Body of pancreas (tissue), 4 donors: ENCODE results near the gene PLIN4. TPM values are rescaled to one million over a fixed set of nuclear protein-coding genes. Genes with fewer than 3 reads are reported as not detected.

Source experiments
- ATAC-seq: fragments of 150-250 bp; one replicate; pipeline ENCODE4 v1.9.1; 2016
- DNase-seq, 4 donors: peaks; one replicate each; pipeline ENCODE4 v3.0.0-alpha.2; 2019
- H3K27ac ChIP-seq, 4 donors: fragments of 200-600 bp; sonication (generic); 1 replicate in 3 of 4; 2 replicates in 1 of 4; pipeline versions ENCODE4 v1.5.1 to v1.6.1; 2016 to 2019; ENCODE audit warnings: mild to moderate bottlenecking in 1 of 4, mixed read lengths in 1 of 4, moderate library complexity in 1 of 4
- H3K27me3 ChIP-seq, 2 donors: fragments of 200-600 bp; sonication (generic); one replicate each; pipeline ENCODE4 v1.6.0; 2016; ENCODE audit warnings: mild to moderate bottlenecking in 1 of 2
- H3K36me3 ChIP-seq, 2 donors: fragments of 200-600 bp; sonication (generic); replicated peaks in 1 of 2; 2 replicates each; pipeline ENCODE4 v1.5.1; 2016; ENCODE audit warnings: low read depth in 2 of 2; ENCODE audit not compliant: insufficient read depth in 1 of 2
- H3K4me1 ChIP-seq: fragments of 200-600 bp; sonication (generic); one replicate; pipeline ENCODE4 v1.6.0; 2016
- H3K4me3 ChIP-seq, 2 donors: fragments of 200-600 bp; sonication (generic); 1 replicate in 1 of 2; 2 replicates in 1 of 2; pipeline ENCODE4 v1.5.1; 2016 to 2019
- H3K9me3 ChIP-seq, 3 donors: fragments of 200-600 bp; sonication (generic); 1 replicate in 2 of 3; 2 replicates in 1 of 3; pipeline ENCODE4 v1.5.1; 2016
- POLR2A ChIP-seq, 3 donors: fragments of 450-650 bp; IDR thresholded peaks; one replicate each; pipeline ENCODE4 v1.6.1; 2016; ENCODE audit warnings: antibody characterized with exemption in 3 of 3, mild to moderate bottlenecking in 2 of 3
- WGBS, 2 donors: methylation state at CpG; one replicate each; pipeline ENCODE4 v1.1.5; 2017; 5-methylcytosine and 5-hydroxymethylcytosine counted together
- intact Hi-C: fragments of 100-400 bp; cut with DNase I; formaldehyde crosslinking; loops from one replicate; pipeline ENCODE4 v1.15.1; 2023
- total RNA-seq, 2 donors: library from RNA; depleted of rRNA; stranded (reverse); fragments of >200 nt; gene quantifications; one replicate each; pipeline ENCODE4 v1.1.0, GENCODE V29; 2016
- TF ChIP-seq, protein P1 (sequence below), 7 experiments: fragments of 450-650 bp in 4 of 7; fragments of 200-600 bp in 3 of 7; sonication (generic) in 3 of 7; IDR thresholded peaks; one replicate each; pipeline ENCODE4 v1.5.1; 2016 to 2019; ENCODE audit warnings: antibody characterized with exemption in 7 of 7

The PLIN4 gene
- total RNA-seq, 2 donors from 2014 or later = 18.9 to 125 TPM

DNA sequence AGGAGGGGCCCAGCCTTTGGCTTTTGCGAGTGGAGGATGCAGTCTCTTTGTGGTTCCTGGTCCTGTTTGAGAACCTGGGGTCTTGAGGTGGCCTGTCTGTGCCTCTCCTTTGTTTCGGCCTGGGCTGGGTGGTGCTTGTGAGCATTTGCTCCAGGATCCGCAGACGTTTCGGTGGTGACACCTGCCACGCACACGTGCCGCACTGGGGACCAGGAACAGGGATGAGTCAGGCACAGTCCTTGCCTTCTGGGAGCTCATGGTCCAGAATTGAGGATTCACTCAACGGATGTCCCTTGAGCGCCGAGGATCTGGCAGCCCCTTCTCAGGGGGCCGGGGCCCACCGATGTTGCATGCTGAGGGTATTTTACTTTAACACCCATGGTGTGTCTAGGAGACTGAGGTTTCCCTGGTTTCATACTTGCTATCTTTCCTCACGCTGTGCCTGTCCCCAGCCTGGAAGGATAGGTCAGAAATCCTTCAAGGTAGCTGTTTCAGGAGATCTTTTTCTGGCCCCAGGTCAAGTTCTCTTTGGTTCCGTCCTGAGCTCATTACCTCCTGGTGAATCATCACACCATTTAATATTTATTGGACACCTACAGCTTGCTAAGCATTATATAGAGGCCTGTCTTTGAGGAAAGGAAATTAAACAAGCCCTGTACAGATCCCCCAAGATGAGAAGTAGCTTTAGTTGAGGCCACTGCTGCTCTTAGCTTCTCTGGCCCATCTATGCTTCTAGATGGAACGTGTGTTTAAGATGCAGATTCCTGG, 41.1 kb downstream of the PLIN4 start:
- TF ChIP-seq POLR2A (IDR thresholded peaks at IDR 0.05) = no peak
- TF ChIP-seq, protein P1, sequence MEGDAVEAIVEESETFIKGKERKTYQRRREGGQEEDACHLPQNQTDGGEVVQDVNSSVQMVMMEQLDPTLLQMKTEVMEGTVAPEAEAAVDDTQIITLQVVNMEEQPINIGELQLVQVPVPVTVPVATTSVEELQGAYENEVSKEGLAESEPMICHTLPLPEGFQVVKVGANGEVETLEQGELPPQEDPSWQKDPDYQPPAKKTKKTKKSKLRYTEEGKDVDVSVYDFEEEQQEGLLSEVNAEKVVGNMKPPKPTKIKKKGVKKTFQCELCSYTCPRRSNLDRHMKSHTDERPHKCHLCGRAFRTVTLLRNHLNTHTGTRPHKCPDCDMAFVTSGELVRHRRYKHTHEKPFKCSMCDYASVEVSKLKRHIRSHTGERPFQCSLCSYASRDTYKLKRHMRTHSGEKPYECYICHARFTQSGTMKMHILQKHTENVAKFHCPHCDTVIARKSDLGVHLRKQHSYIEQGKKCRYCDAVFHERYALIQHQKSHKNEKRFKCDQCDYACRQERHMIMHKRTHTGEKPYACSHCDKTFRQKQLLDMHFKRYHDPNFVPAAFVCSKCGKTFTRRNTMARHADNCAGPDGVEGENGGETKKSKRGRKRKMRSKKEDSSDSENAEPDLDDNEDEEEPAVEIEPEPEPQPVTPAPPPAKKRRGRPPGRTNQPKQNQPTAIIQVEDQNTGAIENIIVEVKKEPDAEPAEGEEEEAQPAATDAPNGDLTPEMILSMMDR (IDR thresholded peaks at IDR 0.05) = no peak
- ATAC-seq (no peak), DNase-seq (no peak)
- 84 to 89% methylated on average over 6 to 16 of the region's 16 CpGs for WGBS, 2 donors
- H3K27ac ChIP-seq = no peak overlapping the region
- peaks cover 0 to 2% of the 10 kb centered on the region in 2 donors for H3K36me3 ChIP-seq
- no peak overlapping the region for H3K4me3 ChIP-seq
- no peaks in the 10 kb centered on the region for H3K27me3 ChIP-seq
- intact Hi-C loops = no loop called here
- H3K9me3 ChIP-seq = no peaks in the 10 kb centered on the region
- H3K4me1 ChIP-seq = peaks cover 22% of the 10 kb centered on the region

DNA sequence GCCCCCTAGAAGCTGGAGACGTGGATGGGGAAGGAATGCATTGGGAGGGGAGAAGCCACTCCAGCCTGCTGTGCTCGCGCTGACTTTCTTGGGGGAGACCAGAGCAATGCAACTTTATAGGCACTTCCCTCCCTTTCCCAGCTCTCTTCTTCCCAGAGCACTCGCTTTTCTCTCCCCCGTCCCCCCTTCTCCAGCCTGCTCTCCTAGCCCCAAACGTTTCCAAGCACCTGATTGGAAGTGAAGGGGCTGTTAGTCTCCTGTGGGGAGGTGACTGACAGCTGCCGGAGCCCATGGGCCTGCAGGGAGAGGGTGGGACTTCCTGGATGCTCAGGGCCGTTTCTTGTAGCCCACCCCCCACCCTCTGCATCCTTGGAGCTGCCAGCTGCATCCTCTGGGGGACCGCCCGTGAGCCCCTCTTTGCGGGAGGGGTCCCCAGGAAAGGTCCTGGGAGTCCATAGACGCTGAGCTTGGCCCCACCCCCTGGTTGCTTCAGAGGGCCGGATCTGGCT, 43.7 kb downstream of the PLIN4 start:
- H3K9me3 ChIP-seq = no peaks in the 10 kb centered on the region
- no peak for TF ChIP-seq POLR2A (IDR thresholded peaks at IDR 0.05)
- TF ChIP-seq, protein P1 (IDR thresholded peaks at IDR 0.05) = no peak
- peaks cover 25% of the 10 kb centered on the region for H3K4me1 ChIP-seq
- no peaks in the 10 kb centered on the region for H3K27me3 ChIP-seq
- intact Hi-C loops = no loop called here
- no peak for ATAC-seq
- 49 to 58% methylated on average over 6 to 13 of the region's 13 CpGs for WGBS, 2 donors
- H3K27ac ChIP-seq = no peak overlapping the region
- no peak overlapping the region for H3K4me3 ChIP-seq
- peaks cover 0 to 2% of the 10 kb centered on the region in 2 donors for H3K36me3 ChIP-seq
- no peak for DNase-seq

DNA sequence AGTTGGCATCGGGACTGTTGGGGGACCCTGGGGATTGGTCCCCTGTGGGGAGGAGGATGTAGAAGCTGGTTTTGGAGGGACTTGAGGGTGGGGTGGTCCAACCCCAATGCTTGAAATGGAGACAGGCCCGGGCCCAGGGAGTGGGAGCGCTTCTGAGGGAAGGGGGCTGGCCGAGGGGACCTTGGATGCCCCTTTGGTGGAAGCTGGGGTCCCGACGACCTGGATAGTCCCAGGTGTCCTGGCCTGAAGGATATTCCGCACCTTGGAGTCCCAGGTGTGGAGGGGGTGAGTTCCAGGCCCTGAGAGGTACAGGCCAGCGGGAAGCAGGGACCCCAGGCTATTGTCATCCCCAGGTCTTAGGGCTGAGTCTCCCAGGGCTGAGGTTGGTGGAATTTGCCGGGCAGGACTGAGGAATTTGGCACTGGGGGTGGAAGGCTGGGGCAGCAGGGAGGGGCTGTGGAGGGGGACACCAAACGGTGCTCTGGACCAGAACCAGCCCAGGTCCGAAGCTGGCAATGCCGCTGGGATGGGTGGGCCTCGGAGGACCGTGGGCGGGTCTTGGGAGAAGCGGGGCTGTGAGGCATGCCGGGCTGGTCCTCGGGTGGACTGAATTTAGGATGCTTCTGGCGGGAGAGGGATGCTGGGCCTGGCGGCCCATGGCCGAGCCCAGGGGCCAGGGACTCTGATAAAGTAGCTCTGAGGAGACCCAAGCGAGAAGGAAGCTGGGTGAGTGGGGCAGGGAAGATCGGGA, 44.3 kb downstream of the PLIN4 start:
- H3K36me3 ChIP-seq = peaks cover 0 to 2% of the 10 kb centered on the region in 2 donors
- no peaks in the 10 kb centered on the region for H3K9me3 ChIP-seq
- WGBS, 2 donors = 47 to 68% methylated on average over 13 to 23 of the region's 23 CpGs
- H3K4me1 ChIP-seq = peaks cover 25% of the 10 kb centered on the region
- intact Hi-C loops = no loop called here
- ATAC-seq (no peak), DNase-seq (no peak)
- TF ChIP-seq, protein P1 (IDR thresholded peaks at IDR 0.05) = no peak
- no peak for TF ChIP-seq POLR2A (IDR thresholded peaks at IDR 0.05)
- H3K27me3 ChIP-seq = no peaks in the 10 kb centered on the region
- no peak overlapping the region for H3K27ac ChIP-seq
- H3K4me3 ChIP-seq = no peak overlapping the region

DNA sequence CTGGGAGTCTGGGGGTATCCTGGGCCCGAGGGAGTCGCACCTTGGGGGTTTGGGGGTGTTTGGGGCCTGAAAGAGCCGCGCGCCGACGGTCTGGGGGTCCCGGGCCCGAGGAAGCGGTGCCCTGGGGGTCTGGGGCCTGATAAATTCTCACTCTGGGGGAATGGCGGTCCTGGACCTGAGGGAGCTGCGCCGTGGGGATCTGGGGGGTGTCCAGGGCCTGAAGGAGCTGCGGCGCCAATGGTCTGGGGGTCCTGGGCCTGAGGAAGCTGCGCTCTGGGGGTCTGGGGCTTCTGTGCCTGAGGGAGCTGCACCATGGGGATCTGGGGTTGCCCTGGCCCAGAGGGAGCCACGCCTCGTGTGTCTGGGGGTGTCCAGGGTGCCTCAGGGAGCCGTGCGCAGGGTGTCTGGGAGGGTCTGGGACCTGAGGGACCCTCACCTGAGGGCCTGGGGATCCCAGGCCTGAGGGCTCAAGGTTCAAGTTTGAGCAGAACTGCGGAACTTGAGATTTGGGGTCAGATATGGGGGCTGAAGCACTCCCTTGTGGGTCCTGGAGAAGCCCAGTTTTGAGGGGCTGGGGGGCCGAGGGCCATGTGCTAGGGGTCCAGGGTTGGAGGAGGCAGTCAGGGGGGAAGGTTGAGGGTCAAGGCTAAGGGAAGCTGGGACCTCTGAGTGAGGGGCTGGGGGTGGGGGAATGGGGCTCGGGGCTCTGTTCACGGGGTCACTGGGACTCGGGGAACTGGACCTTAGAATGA, 45.1 kb downstream of the PLIN4 start:
- Histone ChIP-seq H3K4me1 (peaks cover 25% of the 10 kb centered on the region), H3K27ac (peak overlapping the region in 2 of 4 donors; percentile 6 to 62), H3K27me3 (no peaks in the 10 kb centered on the region), H3K4me3 (peak overlapping the region; percentile 68 to 99), H3K36me3 (peaks cover 0 to 2% of the 10 kb centered on the region in 2 donors), H3K9me3 (no peaks in the 10 kb centered on the region)
- ATAC-seq (no peak), DNase-seq (no peak)
- 27 to 62% methylated on average over 6 to 25 of the region's 25 CpGs for WGBS, 2 donors
- TF ChIP-seq, protein P1 (IDR thresholded peaks at IDR 0.05) = no peak
- no peak for TF ChIP-seq POLR2A (IDR thresholded peaks at IDR 0.05)
- intact Hi-C loops = no loop called here
